Measurements from ENCODE around the gene PCBD2. TPM values are rescaled to one million over a fixed set of nuclear protein-coding genes. Genes with fewer than 3 reads are reported as not detected.

Gene PCBD2
- total and polyA plus RNA-seq, 2 experiments from 2014 or later: 8.7 to 16.0 TPM

GRCh38 chr5:134995850-134996402, 91.0 kb downstream of the PCBD2 start:
- Histone ChIP-seq H3K27me3 (ENCODE audit: insufficient read depth) (no peaks in the 10 kb centered on the region), H3K36me3 (ENCODE audit: insufficient read depth) (no peaks in the 10 kb centered on the region), H4K20me1 (replicated peaks; ENCODE audit: insufficient read depth) (no peaks in the 10 kb centered on the region), H3K27ac (ENCODE audit: low read depth) (no peak overlapping the region), H3K4me1 (ENCODE audit: insufficient read depth) (peaks cover 4% of the 10 kb centered on the region; the same call in 1 of the 2 replicates), H3K4me3 (no peak overlapping the region), H2AFZ (no peak overlapping the region), H3K4me2 (no peak overlapping the region), H3F3A (replicated peaks; ENCODE audit: low read depth) (no peaks in the 10 kb centered on the region), H3K9me2 (ENCODE audit: insufficient read depth) (no peaks in the 10 kb centered on the region), H3K79me2 (replicated peaks; ENCODE audit: insufficient read depth) (no peaks in the 10 kb centered on the region)
- Mint-ChIP-seq H3K4me3 (no peak overlapping the region), H3K9me3 (peaks cover 7% of the 10 kb centered on the region; the same call in 2 of the 3 replicates), H3K4me1 (no peaks in the 10 kb centered on the region; the same call in 1 of the 3 replicates), H3K27ac (no peak overlapping the region), H3K36me3 (ENCODE audit: low read depth) (0 out of 3 replicates have a peak, but pooled peaks cover 3% of the 10 kb centered on the region), H3K27me3 (ENCODE audit: insufficient read depth, low read depth, poor library complexity) (peaks cover 3% of the 10 kb centered on the region)
- no peak for DNase-seq (ENCODE audit: low spot score)
- TF ChIP-seq CREB1 (CRISPR knock-in tag; IDR thresholded peaks at IDR 0.05; ENCODE audit: low read depth) (no peak), EZH2phosphoT487 (IDR thresholded peaks at IDR 0.05; ENCODE audit: unreplicated experiment) (no peak), ZNF114 (CRISPR knock-in tag; IDR thresholded peaks at IDR 0.05) (no peak), POLR2AphosphoS5 (IDR thresholded peaks at IDR 0.05; ENCODE audit: low read depth) (no peak), JUNB (IDR thresholded peaks at IDR 0.05; ENCODE audit: unreplicated experiment) (no peak), REST (IDR thresholded peaks at IDR 0.05; ENCODE audit: unreplicated experiment) (no peak), ETS1 (IDR thresholded peaks at IDR 0.05) (no peak), NANOG (IDR thresholded peaks at IDR 0.05; ENCODE audit: borderline replicate concordance) (no peak), STAT1 (IDR thresholded peaks at IDR 0.05; ENCODE audit: unreplicated experiment) (no peak), ZNF462 (CRISPR knock-in tag; IDR thresholded peaks at IDR 0.05) (no peak), EZH2 (IDR thresholded peaks at IDR 0.05; ENCODE audit: low read depth, unreplicated experiment) (no peak), ZNF331 (CRISPR knock-in tag; IDR thresholded peaks at IDR 0.05; ENCODE audit: low read depth) (no peak), CTCF (conservative IDR thresholded peaks at IDR 0.05; ENCODE audit: low read depth in 2 of 2) (no peak)
- ATAC-seq: no peak

All from GM23338 (cell line).